ENCODE measurements around the gene TUBA1C.
A peak's percentile ranks its signal among the peaks of the same experiment; 100 is the strongest.
"Not testable (repeated sequence)": the region's sequence is repeated elsewhere in the genome, so short reads cannot be mapped to it uniquely, and the experiment has no call there.

The TUBA1C gene

GRCh38 chr12:49282740-49283375 lies 18.0 kb downstream of the TUBA1C start:
- DNase-seq (ENCODE audit: insufficient read length, low spot score); FAIRE-seq: not testable (repeated sequence)

- no peak for FAIRE-seq
- no peak for DNase-seq (ENCODE audit: insufficient read length, low spot score)
Measured at GRCh38 chr12:49283541-49284429, 18.9 kb downstream of the TUBA1C start.

GRCh38 chr12:49284672-49285071 lies 19.8 kb downstream of the TUBA1C start:
- DNase-seq (ENCODE audit: insufficient read length, low spot score) (no peak), FAIRE-seq (no peak)

- FAIRE-seq: no peak
- no peak for DNase-seq (ENCODE audit: insufficient read length, low spot score)
Measured at GRCh38 chr12:49287876-49288275, 23.0 kb downstream of the TUBA1C start.

GRCh38 chr12:49288412-49288853 lies 23.6 kb downstream of the TUBA1C start:
- DNase-seq (ENCODE audit: insufficient read length, low spot score): peak; percentile 71
- peak; percentile 84 for FAIRE-seq

- no peak for DNase-seq (ENCODE audit: insufficient read length, low spot score)
- FAIRE-seq: no peak
Measured at GRCh38 chr12:49288922-49289555, 24.2 kb downstream of the TUBA1C start.

- no peak for DNase-seq (ENCODE audit: insufficient read length, low spot score)
- no peak for FAIRE-seq
Measured at GRCh38 chr12:49292729-49293055, 27.8 kb downstream of the TUBA1C start.

- FAIRE-seq (no peak), DNase-seq (ENCODE audit: insufficient read length, low spot score) (no peak)
Measured at GRCh38 chr12:49293056-49293956, 28.4 kb downstream of the TUBA1C start.

GRCh38 chr12:49294086-49294803 lies 29.4 kb downstream of the TUBA1C start:
- FAIRE-seq (no peak), DNase-seq (ENCODE audit: insufficient read length, low spot score) (no peak)

- DNase-seq (ENCODE audit: insufficient read length, low spot score) (no peak), FAIRE-seq (no peak)
Measured at GRCh38 chr12:49294804-49295081, 29.9 kb downstream of the TUBA1C start.

GRCh38 chr12:49295082-49295936 lies 30.4 kb downstream of the TUBA1C start, which contains the start of gene PRPH:
PRPH (plus strand) TSS chr12:49295147; CDS start chr12:49295201, 54 bp downstream.
- FAIRE-seq (no peak), DNase-seq (ENCODE audit: insufficient read length, low spot score) (no peak)

GRCh38 chr12:49296034-49296835 lies 31.4 kb downstream of the TUBA1C start:
- peak; percentile 54 for DNase-seq (ENCODE audit: insufficient read length, low spot score)
- no peak for FAIRE-seq

- peak; percentile 40 for FAIRE-seq
Measured at GRCh38 chr12:49296836-49297694, 32.2 kb downstream of the TUBA1C start.

GRCh38 chr12:49297695-49298060 lies 32.8 kb downstream of the TUBA1C start:
- FAIRE-seq (no peak), DNase-seq (ENCODE audit: insufficient read length, low spot score) (no peak)

More at GRCh38 chr12:49296836-49297694, 32.2 kb downstream of the TUBA1C start:
- peak; percentile 81 for DNase-seq (ENCODE audit: insufficient read length, low spot score)

GRCh38 chr12:49298160-49298559 lies 33.3 kb downstream of the TUBA1C start:
- FAIRE-seq (no peak), DNase-seq (ENCODE audit: insufficient read length, low spot score) (no peak)

GRCh38 chr12:49301760-49302159 lies 36.9 kb downstream of the TUBA1C start:
- FAIRE-seq (no peak), DNase-seq (ENCODE audit: insufficient read length, low spot score) (no peak)

GRCh38 chr12:49304161-49304560 lies 39.3 kb downstream of the TUBA1C start:
- no peak for DNase-seq (ENCODE audit: insufficient read length, low spot score)
- no peak for FAIRE-seq

Data from HTR-8/SVneo (cell line).